Neuronal stem cell (in vitro differentiated cells): ENCODE measurements around the gene CGRRF1.

ENCODE experiments used
- DNase-seq: peaks from one replicate; pipeline ENCODE4 v3.0.0-alpha.2; 2013; ENCODE audit warnings: low spot score
- H2AFZ ChIP-seq: one replicate; pipeline ENCODE4 v1.6.1; 2013; ENCODE audit warnings: mild to moderate bottlenecking, low read length, inconsistent platforms
- H2AK5ac ChIP-seq: 2 replicates; pipeline ENCODE4 v1.6.1; 2013; ENCODE audit warnings: low read depth, mild to moderate bottlenecking, inconsistent platforms, low read length, moderate library complexity, mixed read lengths
- H2BK120ac ChIP-seq: 2 replicates; pipeline ENCODE4 v1.6.1; 2013; ENCODE audit warnings: low read depth, mild to moderate bottlenecking, inconsistent platforms, low read length, moderate library complexity, mixed read lengths
- H2BK12ac ChIP-seq: one replicate; pipeline ENCODE4 v1.6.1; 2013; ENCODE audit warnings: low read length, inconsistent platforms
- H2BK15ac ChIP-seq: 2 replicates; pipeline ENCODE4 v1.6.1; 2013; ENCODE audit warnings: mild to moderate bottlenecking, low read length, inconsistent platforms, mixed read lengths
- H2BK5ac ChIP-seq: one replicate; pipeline ENCODE4 v1.6.1; 2013; ENCODE audit warnings: inconsistent platforms, mild to moderate bottlenecking, low read length, moderate library complexity
- H3K14ac ChIP-seq: one replicate; pipeline ENCODE4 v1.6.1; 2013; ENCODE audit warnings: low read length, inconsistent platforms
- H3K18ac ChIP-seq: 2 replicates; pipeline ENCODE4 v1.6.1; 2013; ENCODE audit warnings: low read length, inconsistent platforms
- H3K23ac ChIP-seq: 2 replicates; pipeline ENCODE4 v1.6.1; 2013; ENCODE audit warnings: low read depth, mild to moderate bottlenecking, mixed read lengths, low read length, inconsistent platforms; ENCODE audit not compliant: poor library complexity
- H3K27ac ChIP-seq: replicated peaks from 3 replicates; pipeline ENCODE4 v1.5.1; 2013; ENCODE audit warnings: low read length, inconsistent platforms
- H3K27me3 ChIP-seq, 3 experiments: 2 replicates each; pipeline ENCODE4 v1.6.1; 2013; ENCODE audit warnings: low read length in 3 of 3, mild to moderate bottlenecking in 2 of 3, inconsistent platforms in 1 of 3, low read depth in 1 of 3, mixed read lengths in 1 of 3, moderate library complexity in 1 of 3; ENCODE audit not compliant: control insufficient read depth in 3 of 3, insufficient read depth in 3 of 3
- H3K36me3 ChIP-seq, 2 donors: replicated peaks in 1 of 2; 2 replicates each; pipeline ENCODE4 v1.6.1; 2013; ENCODE audit warnings: low read length in 2 of 2; ENCODE audit not compliant: control insufficient read depth in 2 of 2, insufficient read depth in 2 of 2
- H3K4ac ChIP-seq: 2 replicates; pipeline ENCODE4 v1.6.1; 2013; ENCODE audit warnings: inconsistent platforms, mild to moderate bottlenecking, low read length, moderate library complexity
- H3K4me1 ChIP-seq, 2 donors: 1 replicate in 1 of 2; 2 replicates in 1 of 2; pipeline ENCODE4 v1.6.1; 2013; ENCODE audit warnings: low read length in 2 of 2, low read depth in 1 of 2; ENCODE audit not compliant: control insufficient read depth in 2 of 2, insufficient read depth in 1 of 2
- H3K4me2 ChIP-seq: one replicate; pipeline ENCODE4 v1.6.1; 2013; ENCODE audit warnings: mild to moderate bottlenecking, low read length, inconsistent platforms; ENCODE audit not compliant: insufficient read depth, poor library complexity, severe bottlenecking
- H3K4me3 ChIP-seq, 2 donors: 2 replicates each; pipeline ENCODE4 v1.5.1; 2013; ENCODE audit warnings: low read length in 2 of 2, mild to moderate bottlenecking in 2 of 2, inconsistent platforms in 1 of 2, moderate library complexity in 1 of 2
- H3K79me1 ChIP-seq: one replicate; pipeline ENCODE4 v1.6.1; 2013; ENCODE audit warnings: low read depth, mild to moderate bottlenecking, inconsistent platforms, low read length, moderate library complexity
- H3K9ac ChIP-seq: one replicate; pipeline ENCODE4 v1.6.1; 2013; ENCODE audit warnings: mild to moderate bottlenecking, low read depth, low read length, inconsistent platforms; ENCODE audit not compliant: poor library complexity
- H3K9me3 ChIP-seq, 2 donors: replicated peaks in 1 of 2; 2 replicates each; pipeline versions ENCODE3 to v1.6.1; 2013; ENCODE audit warnings: low read length in 2 of 2, mild to moderate bottlenecking in 2 of 2, inconsistent platforms in 1 of 2, low read depth in 1 of 2, mixed read lengths in 1 of 2, moderate library complexity in 1 of 2; ENCODE audit not compliant: control insufficient read depth in 2 of 2, insufficient read depth in 1 of 2
- H4K8ac ChIP-seq: one replicate; pipeline ENCODE4 v1.6.1; 2013; ENCODE audit warnings: low read depth, mild to moderate bottlenecking, inconsistent platforms, low read length, moderate library complexity
- H4K91ac ChIP-seq: one replicate; pipeline ENCODE4 v1.6.1; 2013; ENCODE audit warnings: low read length, low read depth, mild to moderate bottlenecking, inconsistent platforms; ENCODE audit not compliant: poor library complexity
- WGBS, 2 donors: extraction: QIAGEN DNeasy Blood & Tissue Kit; methylation state at CpG; one replicate each; pipeline ENCODE4 v1.1.7; 2013; ENCODE audit warnings: missing lambda C conversion rate in 2 of 2, mixed read lengths in 1 of 2; ENCODE audit not compliant: insufficient read length in 2 of 2, insufficient replicate concordance in 1 of 2; ENCODE audit errors: extremely low coverage in 2 of 2; 5-methylcytosine and 5-hydroxymethylcytosine counted together

Gene CGRRF1

DNA sequence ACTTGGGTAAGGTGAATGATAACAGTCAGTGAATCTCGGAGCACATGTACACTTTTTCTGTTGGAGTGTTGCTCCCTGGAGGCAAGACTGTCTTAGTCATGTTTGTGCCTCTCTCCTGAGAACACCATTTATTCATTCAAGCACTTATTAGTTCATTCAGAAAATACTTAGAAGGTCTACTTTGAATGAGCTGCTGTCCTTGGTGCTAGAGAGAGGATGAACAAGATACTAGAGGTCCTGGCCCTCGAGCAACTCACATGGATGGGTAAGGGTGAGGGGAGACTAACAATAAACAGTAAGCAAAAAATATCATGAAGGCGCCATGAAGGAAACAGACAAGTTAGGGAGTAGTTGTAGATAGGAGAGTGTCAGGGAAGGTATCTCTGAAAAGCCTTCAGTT is 40.2 kb downstream of the CGRRF1 start:
- no peak overlapping the region for H2BK120ac ChIP-seq
- no peak overlapping the region for H3K4me3 ChIP-seq
- H3K36me3 ChIP-seq = no peaks in the 10 kb centered on the region
- no peaks in the 10 kb centered on the region for H3K4me1 ChIP-seq
- WGBS, 2 donors = no CpG with 5 or more reads among the region's 3 CpGs
- H4K8ac ChIP-seq = no peak overlapping the region
- H4K91ac ChIP-seq = no peak overlapping the region
- no peaks in the 10 kb centered on the region for H3K27me3 ChIP-seq
- no peak overlapping the region for H2BK12ac ChIP-seq
- no peaks in the 10 kb centered on the region for H3K9me3 ChIP-seq
- no peak overlapping the region for H2BK15ac ChIP-seq
- DNase-seq = no peak
- no peak overlapping the region for H2AFZ ChIP-seq
- H3K14ac ChIP-seq = no peak overlapping the region
- H2BK5ac ChIP-seq = no peak overlapping the region
- H3K4ac ChIP-seq = no peak overlapping the region
- no peak overlapping the region for H3K4me2 ChIP-seq
- H3K27ac ChIP-seq = no peak overlapping the region
- H3K18ac ChIP-seq = no peak overlapping the region
- no peak overlapping the region for H3K9ac ChIP-seq
- H2AK5ac ChIP-seq = no peak overlapping the region
- no peak overlapping the region for H3K23ac ChIP-seq
- H3K79me1 ChIP-seq = no peaks in the 10 kb centered on the region

GRCh38 chr14:54550514-54550913 is 40.8 kb downstream of the CGRRF1 start:
- Histone ChIP-seq H3K14ac (no peak overlapping the region), H2AFZ (peak overlapping the region; percentile 62), H3K4me2 (no peak overlapping the region), H3K79me1 (no peaks in the 10 kb centered on the region), H3K23ac (no peak overlapping the region), H3K4ac (no peak overlapping the region), H3K27ac (no peak overlapping the region), H2BK12ac (no peak overlapping the region), H3K9ac (no peak overlapping the region), H2BK120ac (no peak overlapping the region), H3K4me1 (no peaks in the 10 kb centered on the region), H2AK5ac (no peak overlapping the region), H2BK5ac (no peak overlapping the region), H4K91ac (no peak overlapping the region), H3K27me3 (no peaks in the 10 kb centered on the region), H3K9me3 (no peaks in the 10 kb centered on the region), H3K18ac (no peak overlapping the region), H3K36me3 (no peaks in the 10 kb centered on the region), H3K4me3 (no peak overlapping the region), H2BK15ac (no peak overlapping the region), H4K8ac (no peak overlapping the region)
- WGBS, 2 donors = no CpG with 5 or more reads among the region's 1 CpG
- no peak for DNase-seq

DNA sequence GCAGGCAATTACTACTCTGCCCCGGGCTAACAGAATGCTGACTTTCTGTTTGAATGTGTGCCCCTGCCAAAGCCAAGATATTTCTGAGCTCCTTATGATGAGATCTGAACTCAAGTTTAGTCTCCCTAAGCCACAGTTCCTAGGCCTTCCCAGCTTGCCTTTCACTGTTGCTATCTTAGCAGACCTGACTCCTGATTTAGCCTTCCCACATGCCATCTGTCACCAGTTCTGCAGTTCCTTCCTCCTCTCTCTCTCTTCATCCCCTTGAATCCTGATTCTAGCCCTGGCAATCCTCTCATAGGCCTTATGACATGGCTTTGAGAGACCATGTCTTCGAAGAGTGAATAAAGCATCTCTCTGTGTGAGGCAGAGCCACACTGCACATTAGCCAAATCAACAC is 44.7 kb downstream of the CGRRF1 start:
- DNase-seq = no peak
- H3K14ac ChIP-seq = no peak overlapping the region
- H3K23ac ChIP-seq = no peak overlapping the region
- no peak overlapping the region for H2BK15ac ChIP-seq
- no peak overlapping the region for H2AFZ ChIP-seq
- H4K91ac ChIP-seq = no peak overlapping the region
- H2BK5ac ChIP-seq = no peak overlapping the region
- H3K27ac ChIP-seq = no peak overlapping the region
- no CpG with 5 or more reads among the region's 2 CpGs for WGBS, 2 donors
- no peak overlapping the region for H4K8ac ChIP-seq
- no peak overlapping the region for H3K4me2 ChIP-seq
- no peak overlapping the region for H3K18ac ChIP-seq
- H3K9me3 ChIP-seq = no peaks in the 10 kb centered on the region
- H3K4me1 ChIP-seq = no peaks in the 10 kb centered on the region
- H2AK5ac ChIP-seq = no peak overlapping the region
- H2BK120ac ChIP-seq = no peak overlapping the region
- no peaks in the 10 kb centered on the region for H3K36me3 ChIP-seq
- H3K4me3 ChIP-seq = no peak overlapping the region
- no peak overlapping the region for H3K9ac ChIP-seq
- H2BK12ac ChIP-seq = no peak overlapping the region
- H3K27me3 ChIP-seq = peaks cover 0 to 4% (median 0%) of the 10 kb centered on the region in 3 experiments
- H3K79me1 ChIP-seq = no peaks in the 10 kb centered on the region
- no peak overlapping the region for H3K4ac ChIP-seq

DNA sequence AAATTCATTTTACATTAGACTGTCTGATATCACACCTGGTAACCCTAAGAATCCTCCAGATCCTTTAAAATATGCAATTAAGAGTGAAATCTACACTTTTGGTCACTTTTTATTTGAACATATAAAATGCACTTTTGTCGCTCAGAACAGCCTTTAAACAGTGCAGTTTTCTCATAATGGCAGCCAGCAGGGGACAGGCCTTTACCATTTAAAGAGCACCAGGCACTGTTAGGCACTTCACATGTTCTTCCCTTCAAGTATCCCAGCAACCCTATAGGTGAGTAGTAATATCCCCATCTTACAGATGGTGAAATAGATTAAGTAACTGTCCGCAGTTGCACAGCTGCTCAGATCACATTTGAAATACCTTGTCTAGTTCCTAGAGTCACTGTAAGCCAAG is 45.9 kb downstream of the CGRRF1 start:
- Histone ChIP-seq H4K8ac (no peak overlapping the region), H2BK120ac (no peak overlapping the region), H3K14ac (no peak overlapping the region), H2BK12ac (no peak overlapping the region), H3K18ac (no peak overlapping the region), H3K79me1 (no peaks in the 10 kb centered on the region), H3K4me2 (no peak overlapping the region), H4K91ac (no peak overlapping the region), H2AK5ac (no peak overlapping the region), H2AFZ (no peak overlapping the region), H3K4me3 (no peak overlapping the region), H3K9me3 (no peaks in the 10 kb centered on the region), H3K4me1 (no peaks in the 10 kb centered on the region), H3K36me3 (no peaks in the 10 kb centered on the region), H2BK5ac (no peak overlapping the region), H3K4ac (no peak overlapping the region), H3K27ac (no peak overlapping the region), H3K27me3 (peaks cover 0 to 4% (median 0%) of the 10 kb centered on the region in 3 experiments), H3K23ac (no peak overlapping the region), H3K9ac (no peak overlapping the region), H2BK15ac (no peak overlapping the region)
- no peak for DNase-seq
- no CpG with 5 or more reads among the region's 2 CpGs for WGBS, 2 donors
